Breast epithelium (tissue), 4 donors: ENCODE data around the gene PPP6C. TPM values are rescaled to one million over a fixed set of nuclear protein-coding genes. Genes with fewer than 3 reads are reported as not detected.

Source experiments
- DNase-seq, 2 donors: peaks; one replicate each; pipeline ENCODE4 v3.0.0-alpha.2; 2019; ENCODE audit warnings: low spot score in 2 of 2
- H3K27ac ChIP-seq, 2 donors: fragments of 200-600 bp; sonication (generic) in 1 of 2; one replicate each; pipeline ENCODE4 v1.5.1; 2016 to 2019; ENCODE audit warnings: mild to moderate bottlenecking in 1 of 2
- H3K27me3 ChIP-seq, 2 donors: fragments of 200-600 bp; sonication (generic) in 1 of 2; one replicate each; pipeline versions ENCODE4 v1.5.1 to v1.6.0; 2017 to 2019; ENCODE audit warnings: control low read depth in 1 of 2, mild to moderate bottlenecking in 1 of 2
- H3K36me3 ChIP-seq: fragments of 200-600 bp; one replicate; pipeline ENCODE4 v1.5.1; 2019
- H3K4me1 ChIP-seq, 2 donors: fragments of 200-600 bp; sonication (generic); one replicate each; pipeline ENCODE4 v1.5.1; 2016 to 2019; ENCODE audit warnings: control low read depth in 1 of 2
- H3K4me3 ChIP-seq, 3 donors: fragments of 200-600 bp; sonication (generic); 1 replicate in 2 of 3; 2 replicates in 1 of 3; pipeline ENCODE4 v1.5.1; 2016 to 2019; ENCODE audit warnings: mild to moderate bottlenecking in 3 of 3, moderate library complexity in 2 of 3
- H3K9me3 ChIP-seq, 2 donors: fragments of 200-600 bp; sonication (generic) in 1 of 2; one replicate each; pipeline ENCODE4 v1.5.1; 2016 to 2019; ENCODE audit warnings: control low read depth in 1 of 2
- POLR2A ChIP-seq: fragments of 450-650 bp; IDR thresholded peaks from one replicate; pipeline ENCODE4 v1.6.1; 2016; ENCODE audit warnings: antibody characterized with exemption, mild to moderate bottlenecking, moderate library complexity
- POLR2AphosphoS5 ChIP-seq, 3 donors: sonication (generic); formaldehyde crosslinking; IDR thresholded peaks; one replicate each; pipeline ENCODE4 v1.6.1; 2017; ENCODE audit warnings: antibody characterized with exemption in 3 of 3
- intact Hi-C: fragments of 100-400 bp; cut with DNase I; formaldehyde crosslinking; loops from one replicate; pipeline ENCODE4 v1.15.1; 2023; ENCODE audit warnings: low total_unique reads
- total RNA-seq, 3 donors: library from RNA; depleted of rRNA; stranded (reverse); fragments of >200 nt; gene quantifications; one replicate each; pipeline ENCODE4 v1.1.0, GENCODE V29; 2016
- TF ChIP-seq, protein P1 (sequence below), 3 donors: fragments of 450-650 bp; IDR thresholded peaks; one replicate each; pipeline ENCODE4 v1.5.1; 2016 to 2017; ENCODE audit warnings: antibody characterized with exemption in 3 of 3, mild to moderate bottlenecking in 3 of 3, moderate library complexity in 3 of 3

The PPP6C gene
- total RNA-seq, 3 donors from 2014 or later: 34.4 to 50.2 (median 42.1) TPM

DNA sequence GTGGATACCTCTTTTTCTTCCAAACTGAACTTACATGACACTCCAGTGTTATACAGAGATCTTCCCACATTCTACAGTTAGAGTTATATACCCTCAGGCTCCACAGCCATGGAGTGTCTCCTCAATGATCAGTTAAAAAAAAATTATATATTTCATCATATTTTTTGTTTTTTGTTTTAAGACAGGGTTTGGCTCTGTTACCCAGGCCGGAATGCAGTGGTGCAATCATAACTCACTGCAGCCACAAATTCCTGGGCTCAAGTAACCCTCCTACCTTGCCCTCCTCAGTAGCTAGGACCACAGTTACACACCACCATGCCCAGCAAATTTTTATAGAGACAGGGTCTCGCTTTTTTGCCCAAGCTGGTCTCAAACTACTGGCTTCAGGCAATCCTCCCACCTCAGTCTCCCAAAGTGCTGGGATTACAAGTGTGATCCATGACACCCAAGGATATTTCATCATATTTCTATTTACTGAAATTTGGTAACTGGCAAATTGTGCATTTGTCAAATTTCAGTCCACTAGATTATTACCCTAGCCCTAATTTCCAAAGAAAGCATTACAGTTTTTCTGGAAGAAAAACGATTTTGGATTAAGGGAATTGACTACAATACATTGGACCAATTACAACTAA is 28.2 kb downstream of the PPP6C start:
- Histone ChIP-seq H3K4me1 (peaks cover 0 to 7% of the 10 kb centered on the region in 2 donors), H3K9me3 (no peaks in the 10 kb centered on the region), H3K27ac (peak overlapping the region in 1 of 2 donors; percentile 45), H3K36me3 (no peaks in the 10 kb centered on the region), H3K27me3 (no peaks in the 10 kb centered on the region), H3K4me3 (no peak overlapping the region)
- intact Hi-C loops: no loop called here
- DNase-seq: no peak
- TF ChIP-seq POLR2AphosphoS5 (IDR thresholded peaks at IDR 0.05) (peak in 1 of 3 donors; percentile 51), POLR2A (no peak)

DNA sequence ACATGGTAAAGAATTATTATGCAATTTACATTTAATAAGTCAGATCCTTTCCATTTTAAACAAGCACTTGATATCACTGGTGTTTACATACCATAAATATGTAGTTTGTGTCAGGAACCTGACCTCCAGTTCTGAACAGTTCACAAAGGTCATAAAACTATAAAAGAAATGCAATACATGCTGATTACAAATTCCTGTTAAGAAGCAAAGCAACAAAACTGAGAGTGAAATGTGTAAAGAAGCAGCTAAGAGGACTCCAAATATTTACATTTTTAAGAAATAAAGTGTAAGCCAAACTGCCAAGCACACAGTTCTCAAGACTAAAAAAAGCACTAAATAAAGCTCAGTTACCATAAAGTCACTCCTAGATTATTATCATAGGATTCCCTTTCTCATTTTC is 28.9 kb downstream of the PPP6C start:
- no peaks in the 10 kb centered on the region for H3K36me3 ChIP-seq
- H3K4me3 ChIP-seq: no peak overlapping the region
- H3K27ac ChIP-seq: no peak overlapping the region
- intact Hi-C loops: no loop called here
- peaks cover 0 to 7% of the 10 kb centered on the region in 2 donors for H3K4me1 ChIP-seq
- H3K27me3 ChIP-seq: no peaks in the 10 kb centered on the region
- DNase-seq: no peak
- no peaks in the 10 kb centered on the region for H3K9me3 ChIP-seq
- TF ChIP-seq POLR2A: no peak
- no peak for TF ChIP-seq POLR2AphosphoS5 (IDR thresholded peaks at IDR 0.05)

DNA sequence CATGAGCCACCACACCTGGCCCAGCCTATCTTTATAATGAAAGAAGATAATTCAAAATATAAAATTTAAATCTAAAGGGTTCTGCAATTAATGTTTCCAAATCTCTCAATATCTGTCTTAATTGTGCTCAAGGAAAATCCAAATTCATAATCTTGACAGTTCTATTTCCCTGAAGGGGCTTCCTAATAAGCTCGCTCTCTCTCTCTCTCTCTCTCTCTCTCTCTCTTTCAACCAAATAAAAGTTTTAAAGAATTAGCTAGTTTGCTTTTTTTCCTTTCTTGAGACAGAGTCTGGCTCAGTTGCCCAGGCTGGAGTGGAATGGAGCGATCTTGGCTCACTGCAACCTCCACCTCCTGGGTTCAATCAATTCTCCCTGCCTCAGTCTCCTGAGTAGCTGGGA is 33.1 kb downstream of the PPP6C start:
- H3K9me3 ChIP-seq: no peaks in the 10 kb centered on the region
- no peak for DNase-seq
- H3K36me3 ChIP-seq: no peaks in the 10 kb centered on the region
- no peak overlapping the region for H3K4me3 ChIP-seq
- peaks cover 0 to 6% of the 10 kb centered on the region in 2 donors for H3K4me1 ChIP-seq
- H3K27me3 ChIP-seq: no peaks in the 10 kb centered on the region
- H3K27ac ChIP-seq: no peak overlapping the region
- TF ChIP-seq POLR2A (no peak), POLR2AphosphoS5 (IDR thresholded peaks at IDR 0.05) (no peak)
- TF ChIP-seq, protein P1, sequence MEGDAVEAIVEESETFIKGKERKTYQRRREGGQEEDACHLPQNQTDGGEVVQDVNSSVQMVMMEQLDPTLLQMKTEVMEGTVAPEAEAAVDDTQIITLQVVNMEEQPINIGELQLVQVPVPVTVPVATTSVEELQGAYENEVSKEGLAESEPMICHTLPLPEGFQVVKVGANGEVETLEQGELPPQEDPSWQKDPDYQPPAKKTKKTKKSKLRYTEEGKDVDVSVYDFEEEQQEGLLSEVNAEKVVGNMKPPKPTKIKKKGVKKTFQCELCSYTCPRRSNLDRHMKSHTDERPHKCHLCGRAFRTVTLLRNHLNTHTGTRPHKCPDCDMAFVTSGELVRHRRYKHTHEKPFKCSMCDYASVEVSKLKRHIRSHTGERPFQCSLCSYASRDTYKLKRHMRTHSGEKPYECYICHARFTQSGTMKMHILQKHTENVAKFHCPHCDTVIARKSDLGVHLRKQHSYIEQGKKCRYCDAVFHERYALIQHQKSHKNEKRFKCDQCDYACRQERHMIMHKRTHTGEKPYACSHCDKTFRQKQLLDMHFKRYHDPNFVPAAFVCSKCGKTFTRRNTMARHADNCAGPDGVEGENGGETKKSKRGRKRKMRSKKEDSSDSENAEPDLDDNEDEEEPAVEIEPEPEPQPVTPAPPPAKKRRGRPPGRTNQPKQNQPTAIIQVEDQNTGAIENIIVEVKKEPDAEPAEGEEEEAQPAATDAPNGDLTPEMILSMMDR (IDR thresholded peaks at IDR 0.05): no peak
- intact Hi-C loops: no loop called here

DNA sequence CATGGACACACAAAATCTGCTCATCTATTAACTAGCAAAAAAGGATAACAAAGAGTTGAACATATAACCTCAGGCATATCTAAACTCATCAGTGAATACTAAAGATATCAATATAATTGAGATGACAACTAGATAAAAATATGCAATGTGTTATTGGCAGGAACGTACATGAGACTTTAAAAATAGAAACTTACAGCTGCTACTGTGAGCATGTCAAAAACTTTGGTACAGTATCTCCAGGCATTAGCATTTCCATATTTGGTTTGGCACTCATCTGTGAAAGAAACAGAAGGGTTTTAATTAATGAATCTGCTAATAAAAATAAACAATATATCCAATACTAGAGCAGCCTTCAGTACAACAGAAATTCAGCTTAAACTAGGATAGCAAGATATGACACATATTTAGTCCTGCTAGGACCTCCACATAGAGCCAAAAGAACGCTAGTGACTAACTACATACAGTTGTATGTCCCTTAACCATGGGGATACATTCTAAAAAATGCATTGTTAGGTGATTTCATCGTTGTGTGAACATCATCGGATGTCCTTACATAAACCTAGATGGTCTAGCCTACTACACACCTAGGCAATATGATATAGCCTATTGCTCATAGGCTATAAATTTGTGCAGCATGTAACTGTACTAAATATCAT is 35.8 kb downstream of the PPP6C start:
- no peaks in the 10 kb centered on the region for H3K9me3 ChIP-seq
- intact Hi-C loops: no loop called here
- no peak overlapping the region for H3K4me3 ChIP-seq
- no peak overlapping the region for H3K27ac ChIP-seq
- no peak for DNase-seq
- TF ChIP-seq, protein P1 (IDR thresholded peaks at IDR 0.05): no peak
- TF ChIP-seq POLR2A (no peak), POLR2AphosphoS5 (IDR thresholded peaks at IDR 0.05) (no peak)
- no peaks in the 10 kb centered on the region for H3K36me3 ChIP-seq
- no peaks in the 10 kb centered on the region for H3K4me1 ChIP-seq
- H3K27me3 ChIP-seq: no peaks in the 10 kb centered on the region

DNA sequence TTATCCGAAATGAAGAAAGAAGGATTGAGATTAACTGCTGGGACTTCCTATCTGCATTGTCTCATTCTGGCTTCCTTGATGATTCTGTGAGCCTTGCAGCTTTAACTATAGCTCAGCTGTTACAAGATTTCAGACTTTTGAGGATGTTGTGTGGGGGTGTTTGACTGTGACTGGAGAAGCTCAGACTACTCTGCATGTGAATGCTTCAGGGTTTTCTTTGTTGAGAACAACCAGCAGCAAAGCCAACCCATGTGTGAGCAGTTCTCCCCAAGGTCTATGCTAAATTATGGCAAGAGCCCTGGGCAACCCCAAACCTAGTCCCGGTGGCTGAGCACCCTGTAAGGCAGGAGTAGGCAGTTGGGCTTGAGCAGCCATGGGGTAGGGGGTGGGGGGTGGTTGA is 37.9 kb downstream of the PPP6C start:
- H3K36me3 ChIP-seq: no peaks in the 10 kb centered on the region

More for the DNA sequence above, 37.9 kb downstream of the PPP6C start:
- TF ChIP-seq POLR2AphosphoS5 (IDR thresholded peaks at IDR 0.05) (no peak), POLR2A (no peak)
- TF ChIP-seq, protein P1 (IDR thresholded peaks at IDR 0.05): no peak
- H3K4me3 ChIP-seq: no peak overlapping the region
- intact Hi-C loops: no loop called here
- H3K9me3 ChIP-seq: no peaks in the 10 kb centered on the region
- no peaks in the 10 kb centered on the region for H3K27me3 ChIP-seq
- DNase-seq: no peak
- H3K27ac ChIP-seq: no peak overlapping the region
- no peaks in the 10 kb centered on the region for H3K4me1 ChIP-seq
